Activated T-cell treated with anti-CD3 and anti-CD28 coated beads for 1 hour (primary cell): Measurements from ENCODE around the gene DAB1.
"Not testable (repeated sequence)": the region's sequence is repeated elsewhere in the genome, so short reads cannot be mapped to it uniquely, and the experiment has no call there.

Experiments
- DNase-seq: peaks from one replicate; pipeline ENCODE4 v3.0.0-alpha.2; 2020; ENCODE audit warnings: low read depth

Gene DAB1

DNA sequence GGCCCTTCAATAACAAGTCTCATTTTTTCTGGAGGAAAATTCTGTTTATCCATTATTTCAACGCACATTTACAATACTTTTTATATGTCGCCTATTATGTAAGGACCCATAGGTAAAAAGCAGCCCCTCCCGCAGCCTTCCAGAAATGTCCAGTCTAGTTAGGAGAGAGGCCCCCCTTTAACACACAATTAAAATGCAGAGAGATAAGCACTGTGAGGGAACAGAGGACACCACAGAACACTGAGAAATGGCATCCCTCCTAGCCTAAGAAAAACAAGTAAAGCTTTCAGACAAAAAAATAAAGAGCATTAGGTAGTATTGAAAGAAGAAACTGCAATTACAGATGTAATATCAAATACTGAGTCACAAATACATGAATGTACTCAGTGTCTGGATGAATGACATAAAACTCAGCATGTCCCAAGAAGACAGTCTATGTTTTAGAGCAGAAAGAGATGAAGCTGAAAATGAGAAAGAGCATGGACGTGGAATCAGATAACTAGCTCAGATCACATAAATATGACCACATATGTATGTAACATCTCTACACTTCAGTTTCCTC lies 62.9 kb downstream of the DAB1 start:
- DNase-seq: no peak

DNA sequence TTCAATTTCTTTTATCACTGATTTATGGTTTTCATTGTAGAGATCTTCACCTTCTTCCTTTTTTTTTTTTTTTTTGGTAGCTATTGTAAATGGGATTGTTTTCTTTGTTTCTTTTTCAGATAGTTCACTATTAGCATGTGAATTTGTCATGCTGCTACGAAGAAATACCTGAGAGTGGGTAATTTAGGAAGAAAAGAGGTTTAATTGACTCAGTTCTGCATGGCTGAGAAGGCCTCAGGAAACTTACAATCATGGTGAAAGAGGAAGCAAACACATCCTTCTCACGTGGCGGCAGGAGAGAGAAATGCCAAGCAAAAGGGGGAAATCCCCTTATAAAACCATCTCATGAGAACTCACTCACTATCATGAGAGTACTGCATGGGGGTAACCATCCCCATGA lies 66.4 kb downstream of the DAB1 start:
- no peak for DNase-seq

DNA sequence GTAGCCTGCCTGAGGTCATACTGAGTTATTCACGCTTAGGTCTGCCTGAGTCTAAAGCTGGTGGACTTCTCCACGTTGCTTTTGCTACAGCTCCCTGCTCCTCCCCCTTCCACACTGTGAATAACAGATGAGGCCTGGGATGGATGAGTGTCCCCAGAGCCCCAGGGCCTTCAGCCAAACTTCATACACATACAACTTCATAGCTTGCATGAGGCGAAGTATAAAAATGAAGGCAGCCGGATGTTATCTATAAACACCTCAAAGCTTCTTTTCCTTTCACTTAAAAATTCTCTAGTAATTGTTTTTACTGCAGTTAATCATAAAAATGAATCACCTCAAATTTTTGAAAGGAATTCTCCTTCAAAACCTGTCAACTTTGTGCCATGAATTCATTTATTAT lies 70.2 kb downstream of the DAB1 start:
- no peak for DNase-seq

DNA sequence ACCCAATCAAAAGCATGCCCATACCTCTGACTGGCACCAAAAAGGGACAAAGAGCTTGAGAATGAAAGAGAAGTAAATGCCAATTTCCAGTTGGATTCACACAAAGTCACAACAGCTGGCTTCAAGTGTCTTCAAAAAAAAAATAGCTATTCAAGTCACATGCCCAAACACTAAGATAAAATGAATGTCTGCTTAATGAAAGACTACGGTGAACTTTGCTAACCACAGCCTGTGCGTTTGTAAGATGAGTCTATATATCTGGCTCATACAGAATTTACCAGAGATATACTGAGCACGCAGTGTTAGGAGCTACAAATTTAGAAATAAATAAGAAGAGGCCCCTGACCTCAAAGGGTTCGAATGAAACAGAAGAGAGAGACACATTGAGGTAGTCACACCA lies 73.2 kb downstream of the DAB1 start:
- no peak for DNase-seq

DNA sequence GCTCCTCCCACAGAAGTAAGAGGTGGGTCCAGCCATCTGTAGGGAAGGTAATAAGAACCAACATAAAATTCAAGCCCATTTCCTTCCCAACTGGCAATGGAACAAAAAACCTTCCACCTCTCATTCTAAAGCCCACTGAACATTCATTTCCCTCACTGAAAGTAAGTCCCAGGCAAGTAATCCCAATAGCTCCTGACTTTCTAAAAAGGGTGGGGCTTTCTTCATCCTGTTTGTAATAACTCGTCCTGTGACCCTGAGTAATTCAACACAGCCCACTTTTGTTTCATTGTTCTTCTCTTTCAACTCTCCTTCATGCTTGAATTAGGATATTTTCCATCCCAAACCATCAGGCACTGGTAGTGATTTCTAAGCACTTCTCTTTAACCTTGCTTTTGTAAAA lies 74.9 kb downstream of the DAB1 start:
- DNase-seq: no peak

DNA sequence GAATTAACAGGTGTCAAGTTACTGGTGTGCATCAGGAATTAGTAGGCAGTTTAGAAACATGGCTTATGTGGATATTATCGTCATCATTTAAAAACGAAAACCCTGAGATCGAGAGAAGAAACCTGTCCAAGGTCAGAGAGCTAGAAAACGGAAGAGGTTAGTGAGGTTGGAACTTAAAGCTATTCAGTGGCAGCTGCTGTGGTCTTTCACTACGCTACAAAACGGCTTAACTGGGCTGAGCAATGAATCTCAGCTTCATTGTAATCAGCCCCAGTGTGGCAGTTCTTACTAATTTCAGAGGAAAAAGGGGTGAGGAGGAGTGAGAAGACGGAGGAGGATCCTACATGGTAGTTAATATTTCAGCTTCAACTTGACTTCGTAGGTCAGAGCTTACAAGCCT lies 77.9 kb downstream of the DAB1 start:
- DNase-seq: no peak

DNA sequence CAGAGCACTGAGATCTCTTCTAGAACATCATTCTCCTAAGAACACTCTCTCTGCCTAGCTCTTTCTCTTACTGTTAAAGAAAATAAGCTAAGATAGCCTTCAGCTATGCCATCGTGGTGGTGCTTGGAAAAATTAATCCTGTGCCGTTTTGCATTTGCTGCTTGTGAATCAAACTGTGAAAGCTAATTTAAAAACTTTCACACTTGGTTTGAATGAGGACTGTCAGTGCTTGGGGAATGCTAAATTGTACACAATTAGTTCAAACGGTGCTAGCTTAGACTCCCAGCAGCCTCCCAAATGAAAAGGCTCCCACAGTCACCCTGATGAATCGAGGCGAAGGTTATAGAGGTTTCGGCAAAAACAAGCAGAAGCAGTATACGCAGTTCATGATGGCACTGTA lies 79.6 kb downstream of the DAB1 start:
- no peak for DNase-seq

DNA sequence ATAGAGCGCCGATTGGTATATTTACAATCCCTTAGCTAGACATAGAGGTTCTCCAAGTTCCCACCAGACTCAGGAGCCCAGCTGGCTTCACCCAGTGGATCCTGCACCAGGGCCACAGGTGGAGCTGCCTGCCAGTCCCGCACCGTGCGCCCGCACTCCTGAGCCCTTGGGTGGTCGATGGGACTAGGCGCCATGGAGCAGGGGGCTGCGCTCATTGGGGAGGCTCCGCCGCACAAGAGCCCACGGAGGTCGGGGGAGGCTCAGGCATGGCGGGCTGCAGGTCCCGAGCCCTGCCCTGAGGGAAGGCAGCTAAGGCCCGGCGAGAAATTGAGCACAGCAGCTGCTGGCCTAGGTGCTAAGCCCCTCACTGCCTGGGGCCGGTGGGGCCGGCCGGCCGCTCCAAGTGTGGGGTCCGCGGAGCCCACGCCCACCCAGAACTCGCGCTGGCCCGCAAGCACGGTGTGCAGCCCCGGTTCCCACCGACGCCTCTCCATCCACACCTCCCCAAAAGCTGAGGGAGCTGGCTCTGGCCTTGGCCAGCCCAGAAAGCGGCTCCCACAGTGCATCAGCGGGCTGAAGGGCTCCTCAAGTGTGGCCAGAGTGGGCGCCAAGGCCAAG lies 80.5 kb downstream of the DAB1 start:
- DNase-seq: not testable (repeated sequence)

DNA sequence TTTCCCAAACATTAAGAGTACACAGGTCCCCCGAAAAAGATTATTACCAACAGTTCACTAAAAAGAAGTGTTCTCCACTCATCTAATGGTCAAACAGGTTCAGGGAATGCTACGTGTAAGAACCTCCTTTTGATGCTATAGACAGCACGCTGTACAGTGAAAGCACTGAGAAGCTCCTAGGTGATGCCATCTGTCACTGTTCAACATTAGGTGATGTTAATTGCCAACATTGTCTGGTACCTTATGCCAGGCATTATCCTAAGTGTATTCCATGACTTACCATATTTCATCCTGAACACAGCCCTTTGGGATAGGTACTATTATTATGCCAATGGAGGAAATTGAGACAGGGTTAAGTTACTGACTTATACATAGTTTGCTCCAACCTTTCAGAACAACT lies 82.1 kb downstream of the DAB1 start:
- no peak for DNase-seq

DNA sequence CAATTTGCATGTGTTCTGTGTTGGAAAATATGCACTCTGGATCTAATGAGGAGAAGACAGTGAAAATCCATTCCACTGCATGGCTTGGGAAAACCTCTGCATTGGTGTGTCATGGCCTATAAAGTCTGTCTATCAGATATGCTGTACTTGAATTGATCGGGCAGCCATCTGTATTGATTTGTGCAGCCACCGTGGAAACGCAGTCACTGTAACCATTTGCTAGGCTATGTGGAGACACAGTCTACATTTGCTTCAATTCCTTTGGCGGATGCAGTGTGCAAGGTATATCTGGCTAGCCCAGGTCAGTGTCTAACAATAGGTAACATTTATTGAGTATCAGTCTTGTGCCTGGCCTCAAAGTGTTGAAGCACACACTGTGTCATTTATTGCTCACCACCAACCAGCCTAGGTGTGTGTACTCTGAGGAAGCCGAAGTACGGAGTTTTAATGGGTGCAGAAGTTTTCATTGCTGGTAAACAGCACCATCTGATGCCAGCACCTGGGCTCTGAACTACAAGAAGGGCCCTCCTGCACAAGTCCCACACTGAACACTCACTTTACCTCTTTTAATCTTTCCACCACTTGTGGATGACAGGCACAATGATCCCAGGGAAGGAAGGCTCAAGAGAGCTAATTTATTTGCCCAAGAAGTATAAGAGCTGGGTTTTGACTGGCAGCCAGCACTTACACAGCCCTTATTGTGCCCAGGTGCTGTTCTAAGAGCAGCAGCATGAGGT lies 83.4 kb downstream of the DAB1 start:
- no peak for DNase-seq

DNA sequence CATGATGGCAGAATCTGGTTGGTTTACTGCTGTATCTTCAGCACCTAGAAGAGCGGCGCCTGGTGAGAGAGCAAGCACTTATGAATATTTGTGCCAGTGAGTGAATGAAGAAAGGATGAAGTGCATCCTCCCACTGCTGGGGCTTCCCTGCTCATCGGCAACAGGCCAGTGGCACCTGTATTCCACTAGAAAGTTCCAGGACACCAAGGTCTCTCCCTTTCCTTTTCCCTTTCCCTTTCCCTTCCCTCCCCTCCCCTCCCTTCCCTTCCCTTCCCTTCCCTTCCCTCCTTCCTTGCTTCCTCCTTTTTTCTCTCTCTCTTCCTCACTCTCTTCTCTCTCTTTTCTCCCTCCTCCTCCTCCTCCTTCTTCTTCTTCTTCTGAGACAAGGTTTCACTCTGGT lies 86.2 kb downstream of the DAB1 start:
- DNase-seq: no peak

DNA sequence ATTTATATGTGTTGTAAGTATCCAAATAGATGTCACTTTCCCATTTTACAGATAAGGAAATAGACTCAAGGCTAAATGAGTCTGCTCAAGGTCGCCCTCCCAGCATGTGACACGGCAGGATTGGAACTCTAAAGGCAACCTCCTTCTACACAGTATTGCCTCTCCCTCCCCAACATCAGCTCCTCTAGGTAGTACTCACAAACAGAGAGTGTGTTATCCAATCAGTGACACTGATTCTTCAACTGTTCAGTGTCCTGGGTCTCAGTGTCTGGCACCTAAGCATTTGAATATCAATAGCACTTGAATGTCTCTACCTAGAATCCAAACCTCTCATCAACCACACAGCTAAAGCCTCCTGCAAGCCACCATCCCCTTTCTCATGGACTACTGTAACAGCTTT lies 87.1 kb downstream of the DAB1 start:
- DNase-seq: no peak

DNA sequence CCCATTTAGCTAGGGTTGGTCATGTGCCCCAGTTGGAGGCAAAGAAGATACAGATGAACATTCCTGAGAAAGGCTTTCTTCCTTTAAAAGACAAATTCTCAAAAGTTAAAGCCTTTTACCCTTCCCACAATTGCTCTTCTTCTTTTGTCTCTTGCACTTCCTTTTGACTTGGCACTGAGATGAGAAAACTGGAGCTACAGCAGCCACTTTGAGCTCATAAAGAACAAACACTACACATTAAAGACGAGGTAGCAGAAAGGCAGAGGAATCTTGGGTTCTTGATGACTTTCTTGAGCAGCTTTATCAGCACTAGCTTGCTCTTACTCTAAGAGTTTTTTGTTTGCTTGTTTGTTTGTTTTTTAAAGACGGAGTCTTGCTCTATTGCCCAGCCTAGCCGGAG lies 92.2 kb downstream of the DAB1 start:
- no peak for DNase-seq

DNA sequence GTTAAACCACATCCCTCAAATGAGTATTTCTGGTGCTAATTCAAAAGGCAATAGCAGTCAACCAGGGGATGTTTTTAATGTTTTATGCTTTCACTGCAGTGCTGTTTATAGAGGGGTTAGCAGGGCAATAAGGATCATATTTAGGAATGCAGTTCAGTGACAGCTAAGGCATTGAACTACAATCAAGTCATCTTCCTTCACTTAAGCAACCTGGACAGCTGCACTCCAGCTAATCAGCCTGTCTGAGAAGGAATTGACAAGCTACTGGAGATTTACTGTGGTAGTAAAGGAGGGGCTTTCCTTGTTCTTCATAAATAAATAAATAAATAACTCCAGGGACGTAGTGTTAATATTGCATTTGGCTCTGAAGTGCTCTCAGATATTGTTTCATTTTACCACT lies 93.9 kb downstream of the DAB1 start:
- DNase-seq: no peak

DNA sequence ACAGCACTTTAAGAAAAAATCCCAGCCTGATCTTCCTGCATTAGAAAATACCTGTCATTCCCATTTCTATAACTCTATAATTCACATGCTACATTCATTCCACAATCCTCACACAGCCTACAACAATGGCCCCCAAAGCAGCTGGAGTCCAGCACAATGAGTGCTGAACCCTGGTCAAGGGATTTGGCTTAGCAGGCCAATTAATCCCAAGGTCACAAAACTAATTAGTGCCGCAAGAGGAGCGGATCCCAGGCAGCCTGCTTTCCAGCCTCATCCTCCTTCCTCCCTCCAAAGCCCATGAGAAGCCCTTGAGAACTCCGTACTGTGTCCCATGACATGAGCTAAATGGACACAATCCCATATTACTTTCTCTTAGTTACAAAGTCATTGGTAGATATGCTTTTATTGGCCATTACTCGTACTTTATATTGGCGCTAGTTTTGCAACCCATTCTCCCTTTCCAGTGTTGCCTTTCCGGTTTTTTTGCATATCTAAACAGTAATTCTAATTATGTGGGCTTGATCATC lies 94.8 kb downstream of the DAB1 start:
- no peak for DNase-seq

DNA sequence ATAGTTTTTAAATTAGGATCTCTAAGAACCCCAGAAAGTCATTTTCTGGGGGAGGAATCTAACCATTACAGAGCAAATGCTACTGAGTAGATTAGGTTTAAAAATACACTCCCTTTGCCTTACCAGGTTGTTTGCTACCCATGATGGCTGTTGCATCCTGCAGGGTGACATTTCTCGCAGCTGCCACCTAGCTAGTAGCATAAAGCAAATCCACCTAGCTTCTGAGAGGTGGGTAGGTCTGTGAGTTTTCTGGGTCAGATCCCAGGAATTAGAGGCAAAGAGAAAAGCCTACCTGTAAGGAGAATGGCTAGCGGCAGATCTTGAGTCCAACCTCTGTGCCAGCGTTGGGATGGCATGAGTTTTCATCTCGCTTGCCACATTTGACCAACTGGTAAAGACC lies 95.9 kb downstream of the DAB1 start:
- DNase-seq: no peak

DNA sequence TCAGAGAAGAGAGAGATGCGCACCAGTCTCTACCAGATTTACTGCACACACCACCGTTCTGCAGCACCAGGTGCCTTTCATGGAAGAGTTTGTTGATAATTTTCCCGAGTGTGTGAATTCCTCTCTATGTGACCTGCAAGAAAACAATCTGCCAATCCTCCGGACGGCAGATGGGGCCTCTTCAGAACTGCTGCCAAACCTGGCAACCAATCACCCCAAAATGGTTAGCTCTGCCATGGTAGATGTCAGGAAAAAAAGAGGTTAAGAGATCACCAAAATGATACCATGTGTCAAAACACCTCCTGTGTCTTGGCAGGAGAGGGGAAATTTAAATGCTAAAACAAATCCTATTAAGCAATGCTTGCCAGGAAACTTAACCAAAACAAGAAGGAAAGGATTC lies 96.5 kb downstream of the DAB1 start:
- DNase-seq: no peak

DNA sequence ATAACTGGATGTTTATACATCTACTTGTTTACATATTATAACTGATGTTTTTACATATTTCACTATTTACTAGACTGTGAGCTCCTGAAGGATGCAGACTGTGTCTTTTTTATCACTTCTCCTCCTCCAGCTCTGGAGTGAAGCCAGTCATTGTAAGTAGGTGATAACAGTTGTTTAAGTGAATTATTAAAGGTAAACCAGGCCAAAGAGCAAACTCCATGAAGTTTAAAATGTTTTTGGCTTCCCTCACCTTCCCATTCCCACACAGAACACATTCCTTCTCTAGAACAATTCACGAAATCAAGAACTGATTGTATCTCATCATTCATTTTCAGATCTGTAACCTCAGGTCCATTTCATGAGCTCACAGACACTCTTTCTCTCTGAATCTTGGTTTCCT lies 98.3 kb downstream of the DAB1 start:
- DNase-seq: no peak

DNA sequence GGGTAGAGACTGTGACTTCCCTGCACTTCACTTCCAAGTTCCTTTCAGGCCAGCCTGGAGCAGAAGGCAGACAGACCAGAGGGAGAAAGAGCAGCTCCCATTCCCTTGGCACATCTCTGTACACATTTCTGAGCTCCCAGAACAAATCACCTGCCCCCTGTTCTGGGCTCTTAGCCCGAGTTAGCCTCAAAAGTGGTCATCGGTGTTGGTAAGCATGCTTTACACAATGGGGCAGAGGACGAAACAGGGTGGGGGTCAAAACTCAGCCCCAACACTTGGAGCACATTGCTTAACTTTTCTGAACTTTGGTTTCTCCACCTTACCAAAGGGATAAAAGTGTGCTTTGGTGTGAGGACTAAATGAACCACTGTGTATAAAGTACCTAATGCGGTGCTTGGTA lies 98.7 kb downstream of the DAB1 start:
- DNase-seq: no peak

DNA sequence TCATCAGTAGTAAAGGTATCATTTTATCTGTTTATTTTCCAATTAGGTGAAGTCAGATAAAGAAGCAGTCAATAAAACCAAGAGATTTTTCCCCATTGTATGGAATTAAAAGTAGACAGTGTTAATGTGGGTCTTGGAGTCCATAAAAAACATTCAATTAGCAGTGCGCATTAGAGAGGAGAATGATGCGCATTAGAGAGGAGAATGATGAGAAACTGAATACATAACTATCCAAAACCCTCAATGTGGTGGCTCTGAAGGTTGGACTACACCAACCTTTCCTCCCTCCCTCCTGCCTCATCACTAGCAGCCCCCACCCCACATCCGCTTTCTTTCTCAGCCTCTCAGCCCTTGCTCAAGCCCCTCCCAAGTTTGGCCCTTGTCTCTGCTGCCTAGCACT lies 99.5 kb downstream of the DAB1 start:
- no peak for DNase-seq

DNA sequence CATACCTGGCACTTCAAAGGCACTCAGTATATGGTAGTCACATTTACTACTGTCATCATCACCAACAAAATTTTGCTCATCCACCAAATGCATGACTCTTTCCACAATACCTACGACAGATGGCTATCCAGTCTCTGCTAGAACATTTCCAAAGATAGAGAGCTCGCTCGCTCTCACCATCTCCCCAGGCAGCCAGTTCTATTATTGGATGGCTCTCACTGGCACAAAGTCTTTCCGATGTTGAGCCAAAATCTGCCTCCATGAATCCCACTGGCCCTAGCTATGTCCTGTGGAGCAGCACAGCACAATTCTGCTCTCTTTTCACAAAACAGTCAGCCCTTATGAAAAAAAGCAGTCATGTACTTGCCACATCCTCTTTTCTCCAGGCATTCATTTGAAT lies 102.1 kb downstream of the DAB1 start:
- no peak for DNase-seq

DNA sequence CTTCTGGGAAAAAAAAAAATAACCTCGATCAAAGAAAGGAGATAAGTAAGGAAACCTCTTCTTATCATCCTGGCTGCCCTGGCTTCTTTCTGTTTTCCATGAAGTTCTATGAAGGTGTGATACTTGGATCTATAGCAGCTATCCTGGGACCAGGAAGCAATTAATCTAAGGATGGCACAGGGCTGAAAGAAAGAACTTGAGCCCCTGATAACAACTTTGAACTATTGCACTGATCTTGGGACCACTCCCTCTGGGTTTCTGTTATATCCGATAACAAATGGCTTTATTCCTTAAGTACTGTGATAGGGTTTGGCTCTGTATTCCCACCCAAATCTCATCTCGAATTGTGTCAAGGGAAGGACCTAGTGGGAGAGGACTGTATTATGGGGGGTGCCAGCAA lies 104.1 kb downstream of the DAB1 start:
- DNase-seq: no peak

DNA sequence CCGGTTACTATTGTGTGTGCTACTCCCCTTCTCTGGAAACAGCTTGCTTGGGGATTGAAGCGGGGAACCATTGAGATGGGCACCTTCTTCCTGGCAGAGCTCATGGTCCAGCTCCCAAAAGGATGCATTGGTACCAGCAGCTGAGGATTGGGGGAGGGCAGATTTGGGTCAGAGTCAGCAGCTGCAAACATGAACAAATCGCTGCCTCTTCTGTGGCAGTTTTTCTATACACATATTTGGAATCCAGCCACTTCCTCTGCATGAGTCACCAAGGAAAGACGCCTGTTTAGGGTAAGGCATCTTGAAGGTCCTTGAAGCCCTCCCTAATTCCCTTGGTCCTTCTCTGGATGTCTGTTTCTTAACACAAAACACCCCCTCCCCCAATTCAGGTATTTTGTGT lies 104.7 kb downstream of the DAB1 start:
- DNase-seq: no peak

DNA sequence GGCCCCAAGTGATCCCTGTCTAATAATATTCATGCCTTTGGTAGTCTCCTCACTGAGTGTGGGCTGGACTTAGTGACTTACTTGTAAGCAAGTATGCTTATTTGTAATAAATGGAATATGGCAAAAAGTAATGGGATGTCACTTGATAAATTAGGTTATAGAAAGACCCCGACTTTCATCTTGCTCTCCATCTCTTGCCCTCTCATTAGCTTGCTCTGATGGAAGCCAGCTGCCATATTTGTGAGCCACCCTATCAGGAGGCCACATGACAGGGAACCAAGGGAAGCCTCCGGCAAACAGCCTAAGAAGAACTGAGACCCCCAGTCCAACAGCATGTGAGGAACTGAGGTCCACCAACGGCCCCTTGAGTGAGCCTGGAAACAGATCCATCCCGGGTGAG lies 107.0 kb downstream of the DAB1 start:
- DNase-seq: no peak
